Loucy (cell line): ENCODE measurements around the gene PRR5.

Experiments
- EZH2phosphoT487 ChIP-seq: fragments of 200-600 bp; IDR thresholded peaks from 2 replicates; pipeline ENCODE4 v1.6.1; 2018; ENCODE audit warnings: antibody characterized with exemption, mild to moderate bottlenecking, moderate library complexity, borderline replicate concordance
- TF ChIP-seq, protein P1 (sequence below): fragments of 200-600 bp; sonication (generic); conservative IDR thresholded peaks from 2 replicates; pipeline ENCODE4 v1.5.1; 2014; ENCODE audit warnings: mild to moderate bottlenecking, antibody characterized with exemption, low read length

DNA sequence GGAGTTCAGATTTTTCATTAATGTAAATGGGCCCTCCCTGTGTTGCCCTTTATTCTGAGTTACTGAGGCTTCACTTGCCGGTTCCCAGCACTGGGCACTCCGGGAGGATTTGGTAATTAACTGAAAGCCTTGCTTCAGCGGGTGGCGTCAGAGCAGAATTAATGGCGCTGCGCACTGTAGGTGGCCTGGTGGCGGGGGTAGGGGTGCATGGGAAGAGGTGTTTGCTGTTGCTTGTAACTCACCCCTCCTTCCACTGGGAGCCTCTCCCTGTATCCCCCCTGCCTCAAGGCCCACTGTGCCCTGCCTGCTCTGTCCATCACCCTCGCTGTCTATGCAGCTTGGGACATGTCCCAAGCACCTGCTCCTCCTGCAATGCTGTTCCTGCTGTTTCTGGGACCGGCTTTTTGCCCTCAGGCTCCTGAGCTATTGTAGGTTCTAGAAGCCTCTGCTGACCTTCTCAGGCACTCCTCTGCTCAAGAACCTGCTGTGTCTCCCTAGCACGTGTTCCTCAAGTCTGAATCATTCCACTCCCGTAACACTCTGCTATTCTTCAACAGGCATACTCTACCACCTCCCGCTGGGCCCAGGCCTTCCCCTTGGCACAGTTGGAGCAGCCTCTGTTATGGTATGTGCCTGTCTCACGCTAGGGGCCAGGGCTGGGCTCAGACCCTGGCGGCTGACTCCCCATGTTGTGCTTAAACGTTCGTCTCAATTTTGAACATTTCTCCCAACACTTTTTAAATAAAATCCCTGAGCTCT, 74.8 kb downstream of the PRR5 start:
- no peak for TF ChIP-seq EZH2phosphoT487
- TF ChIP-seq, protein P1, sequence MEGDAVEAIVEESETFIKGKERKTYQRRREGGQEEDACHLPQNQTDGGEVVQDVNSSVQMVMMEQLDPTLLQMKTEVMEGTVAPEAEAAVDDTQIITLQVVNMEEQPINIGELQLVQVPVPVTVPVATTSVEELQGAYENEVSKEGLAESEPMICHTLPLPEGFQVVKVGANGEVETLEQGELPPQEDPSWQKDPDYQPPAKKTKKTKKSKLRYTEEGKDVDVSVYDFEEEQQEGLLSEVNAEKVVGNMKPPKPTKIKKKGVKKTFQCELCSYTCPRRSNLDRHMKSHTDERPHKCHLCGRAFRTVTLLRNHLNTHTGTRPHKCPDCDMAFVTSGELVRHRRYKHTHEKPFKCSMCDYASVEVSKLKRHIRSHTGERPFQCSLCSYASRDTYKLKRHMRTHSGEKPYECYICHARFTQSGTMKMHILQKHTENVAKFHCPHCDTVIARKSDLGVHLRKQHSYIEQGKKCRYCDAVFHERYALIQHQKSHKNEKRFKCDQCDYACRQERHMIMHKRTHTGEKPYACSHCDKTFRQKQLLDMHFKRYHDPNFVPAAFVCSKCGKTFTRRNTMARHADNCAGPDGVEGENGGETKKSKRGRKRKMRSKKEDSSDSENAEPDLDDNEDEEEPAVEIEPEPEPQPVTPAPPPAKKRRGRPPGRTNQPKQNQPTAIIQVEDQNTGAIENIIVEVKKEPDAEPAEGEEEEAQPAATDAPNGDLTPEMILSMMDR = no peak
